ENCODE measurements around the gene NUDC.
A peak's percentile ranks its signal among the peaks of the same experiment; 100 is the strongest.

Gene NUDC

DNA sequence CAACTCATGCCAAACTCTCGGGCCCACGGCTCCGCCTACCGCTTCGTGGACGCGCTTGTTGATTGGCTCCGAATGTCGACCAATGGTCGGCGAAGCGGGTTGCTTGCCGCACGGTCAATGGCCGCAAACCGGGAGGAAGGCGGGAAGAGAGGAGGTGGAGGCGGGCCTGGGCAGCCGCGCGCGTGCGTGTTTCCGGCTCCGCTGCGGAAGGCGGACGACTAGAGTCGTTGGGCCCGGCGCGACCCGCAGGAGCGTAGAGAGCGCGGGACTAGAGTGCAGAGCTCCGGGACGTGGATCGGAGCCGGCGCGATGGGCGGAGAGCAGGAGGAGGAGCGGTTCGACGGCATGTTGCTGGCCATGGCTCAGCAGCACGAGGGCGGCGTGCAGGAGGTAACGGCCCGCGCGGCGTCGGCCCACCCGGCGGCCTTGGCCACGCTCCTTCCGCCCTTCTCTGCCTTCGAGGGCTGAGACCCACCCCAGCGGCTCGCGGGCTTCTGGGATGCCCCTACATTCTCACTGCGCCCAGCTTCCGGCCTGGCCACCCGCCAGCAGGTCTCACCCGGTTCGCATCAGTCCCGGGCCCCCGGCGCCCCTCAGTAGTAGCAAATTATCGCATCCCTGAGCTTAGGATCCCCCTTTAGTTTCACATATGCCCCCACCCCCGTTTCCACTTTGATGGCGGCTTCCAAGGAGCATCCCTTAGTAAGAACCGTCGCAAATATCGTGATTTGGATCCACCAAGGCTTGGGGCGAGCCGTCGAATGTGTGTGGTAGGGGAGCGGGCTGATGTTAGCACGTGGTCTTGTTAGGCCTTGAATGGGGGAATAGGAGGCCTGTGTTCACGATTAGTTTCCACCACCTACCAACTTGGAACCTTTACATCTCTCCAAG, at the start of gene NUDC (continued):
- TF ChIP-seq, protein P1, sequence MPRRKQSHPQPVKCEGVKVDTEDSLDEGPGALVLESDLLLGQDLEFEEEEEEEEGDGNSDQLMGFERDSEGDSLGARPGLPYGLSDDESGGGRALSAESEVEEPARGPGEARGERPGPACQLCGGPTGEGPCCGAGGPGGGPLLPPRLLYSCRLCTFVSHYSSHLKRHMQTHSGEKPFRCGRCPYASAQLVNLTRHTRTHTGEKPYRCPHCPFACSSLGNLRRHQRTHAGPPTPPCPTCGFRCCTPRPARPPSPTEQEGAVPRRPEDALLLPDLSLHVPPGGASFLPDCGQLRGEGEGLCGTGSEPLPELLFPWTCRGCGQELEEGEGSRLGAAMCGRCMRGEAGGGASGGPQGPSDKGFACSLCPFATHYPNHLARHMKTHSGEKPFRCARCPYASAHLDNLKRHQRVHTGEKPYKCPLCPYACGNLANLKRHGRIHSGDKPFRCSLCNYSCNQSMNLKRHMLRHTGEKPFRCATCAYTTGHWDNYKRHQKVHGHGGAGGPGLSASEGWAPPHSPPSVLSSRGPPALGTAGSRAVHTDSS (tag by site-specific recombination; IDR thresholded peaks at IDR 0.05) = no peak
- 0 out of 2 replicates have a peak, but pooled peaks have one; percentile 22 for TF ChIP-seq ZBTB21 (tag by site-specific recombination; IDR thresholded peaks at IDR 0.05)
- TF ChIP-seq ZNF394 (tag by site-specific recombination; IDR thresholded peaks at IDR 0.05; ENCODE audit: borderline replicate concordance) = no peak; the same call in 1 of the 2 replicates
- no peak for TF ChIP-seq ZNF837 (tag by site-specific recombination; IDR thresholded peaks at IDR 0.05)
- TF ChIP-seq GLIS2 (tag by site-specific recombination; IDR thresholded peaks at IDR 0.05) = peak; percentile 51
- TF ChIP-seq ZNF530 (tag by site-specific recombination; IDR thresholded peaks at IDR 0.05; ENCODE audit: low read depth) = no peak
- TF ChIP-seq ZNF626 (tag by site-specific recombination; IDR thresholded peaks at IDR 0.05) = no peak
- peak; percentile 68; the same call in 1 of the 2 replicates for TF ChIP-seq ZFP69B (tag by site-specific recombination; IDR thresholded peaks at IDR 0.05)
- no peak for TF ChIP-seq ZNF354C (tag by site-specific recombination; IDR thresholded peaks at IDR 0.05; ENCODE audit: borderline replicate concordance, low read depth)
- no peak for TF ChIP-seq ZFP41 (tag by site-specific recombination; IDR thresholded peaks at IDR 0.05; ENCODE audit: borderline replicate concordance)
- TF ChIP-seq, protein P2, sequence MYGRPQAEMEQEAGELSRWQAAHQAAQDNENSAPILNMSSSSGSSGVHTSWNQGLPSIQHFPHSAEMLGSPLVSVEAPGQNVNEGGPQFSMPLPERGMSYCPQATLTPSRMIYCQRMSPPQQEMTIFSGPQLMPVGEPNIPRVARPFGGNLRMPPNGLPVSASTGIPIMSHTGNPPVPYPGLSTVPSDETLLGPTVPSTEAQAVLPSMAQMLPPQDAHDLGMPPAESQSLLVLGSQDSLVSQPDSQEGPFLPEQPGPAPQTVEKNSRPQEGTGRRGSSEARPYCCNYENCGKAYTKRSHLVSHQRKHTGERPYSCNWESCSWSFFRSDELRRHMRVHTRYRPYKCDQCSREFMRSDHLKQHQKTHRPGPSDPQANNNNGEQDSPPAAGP (tag by site-specific recombination; IDR thresholded peaks at IDR 0.05) = peak; percentile 77; the same call in 1 of the 2 replicates
- TF ChIP-seq, protein P3, sequence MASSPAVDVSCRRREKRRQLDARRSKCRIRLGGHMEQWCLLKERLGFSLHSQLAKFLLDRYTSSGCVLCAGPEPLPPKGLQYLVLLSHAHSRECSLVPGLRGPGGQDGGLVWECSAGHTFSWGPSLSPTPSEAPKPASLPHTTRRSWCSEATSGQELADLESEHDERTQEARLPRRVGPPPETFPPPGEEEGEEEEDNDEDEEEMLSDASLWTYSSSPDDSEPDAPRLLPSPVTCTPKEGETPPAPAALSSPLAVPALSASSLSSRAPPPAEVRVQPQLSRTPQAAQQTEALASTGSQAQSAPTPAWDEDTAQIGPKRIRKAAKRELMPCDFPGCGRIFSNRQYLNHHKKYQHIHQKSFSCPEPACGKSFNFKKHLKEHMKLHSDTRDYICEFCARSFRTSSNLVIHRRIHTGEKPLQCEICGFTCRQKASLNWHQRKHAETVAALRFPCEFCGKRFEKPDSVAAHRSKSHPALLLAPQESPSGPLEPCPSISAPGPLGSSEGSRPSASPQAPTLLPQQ (tag by site-specific recombination; IDR thresholded peaks at IDR 0.05) = peak; percentile 92
- no peak for TF ChIP-seq ZNF148 (tag by site-specific recombination; IDR thresholded peaks at IDR 0.05; ENCODE audit: borderline replicate concordance)
- peak; percentile 51 for TF ChIP-seq ZFHX2 (tag by site-specific recombination; conservative IDR thresholded peaks at IDR 0.05)
- no peak for TF ChIP-seq ZNF521 (tag by site-specific recombination; IDR thresholded peaks at IDR 0.05)
- no peak for TF ChIP-seq ZNF544 (tag by site-specific recombination; IDR thresholded peaks at IDR 0.05)
- 0 out of 2 replicates have a peak, but pooled peaks have one; percentile 25 for TF ChIP-seq ZBTB1 (tag by site-specific recombination; IDR thresholded peaks at IDR 0.05)
- no peak for TF ChIP-seq ZNF157 (tag by site-specific recombination; IDR thresholded peaks at IDR 0.05)
- TF ChIP-seq ZBTB48 (tag by site-specific recombination; IDR thresholded peaks at IDR 0.05) = peak; percentile 34
- peak; percentile 40; the same call in 1 of the 2 replicates for TF ChIP-seq REPIN1 (tag by site-specific recombination; IDR thresholded peaks at IDR 0.05; ENCODE audit: low read depth)
- peak; percentile 49; the same call in 1 of the 2 replicates for TF ChIP-seq ZNF629 (tag by site-specific recombination; IDR thresholded peaks at IDR 0.05)
- no peak for TF ChIP-seq ZNF548 (tag by site-specific recombination; IDR thresholded peaks at IDR 0.05)
- TF ChIP-seq ZNF510 (tag by site-specific recombination; IDR thresholded peaks at IDR 0.05; ENCODE audit: insufficient replicate concordance) = no peak
- TF ChIP-seq ZBTB17 (tag by site-specific recombination; IDR thresholded peaks at IDR 0.05) = peak; percentile 98
- TF ChIP-seq ZNF2 (tag by site-specific recombination; IDR thresholded peaks at IDR 0.05) = peak; percentile 68; the same call in 1 of the 2 replicates
- TF ChIP-seq KLF8 (tag by site-specific recombination; IDR thresholded peaks at IDR 0.05) = peak; percentile 76; the same call in 1 of the 2 replicates
- TF ChIP-seq KLF16 (tag by site-specific recombination; IDR thresholded peaks at IDR 0.05) = peak; percentile 93
- 0 out of 2 replicates have a peak, but pooled peaks have one; percentile 41 for TF ChIP-seq ZNF704 (tag by site-specific recombination; IDR thresholded peaks at IDR 0.05)
- TF ChIP-seq ZEB2 (tag by site-specific recombination; IDR thresholded peaks at IDR 0.05) = peak; percentile 76; the same call in 1 of the 2 replicates
- TF ChIP-seq ZSCAN18 (tag by site-specific recombination; IDR thresholded peaks at IDR 0.05) = no peak
